ENCODE measurements around the gene DEGS2. TPM values are rescaled to one million over a fixed set of nuclear protein-coding genes. Genes with fewer than 3 reads are reported as not detected.

The DEGS2 gene
- total RNA-seq, 1 donor from 2014 or later = 0.53 TPM

DNA sequence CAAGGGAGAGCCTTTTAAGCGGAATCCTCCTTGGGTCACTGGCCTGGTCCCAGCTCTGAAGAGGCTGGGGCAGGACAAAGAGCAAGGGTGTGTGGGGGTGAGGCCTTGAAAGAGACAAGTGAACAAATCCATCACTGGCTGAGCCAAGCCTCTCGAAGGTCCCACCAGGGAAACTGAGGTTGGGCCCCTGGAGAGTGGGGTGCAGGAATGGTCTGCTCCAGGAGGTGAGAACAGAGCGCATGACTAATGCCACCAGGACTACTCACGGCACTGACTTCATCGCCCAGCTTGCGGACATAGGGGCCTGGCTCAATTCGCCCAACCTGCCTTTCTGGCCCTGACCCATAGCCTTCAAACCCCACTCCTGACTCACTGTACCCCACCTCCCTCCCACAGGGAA, 19.2 kb upstream of the DEGS2 start:
- Histone ChIP-seq H3K36me3 (ENCODE audit: control insufficient read depth, insufficient read depth, low read length) (no peaks in the 10 kb centered on the region), H3K27me3 (ENCODE audit: control insufficient read depth, insufficient read depth, low read length) (peaks cover 2% of the 10 kb centered on the region), H3K4me3 (ENCODE audit: low read depth, low read length) (no peak overlapping the region)
- DNase-seq (ENCODE audit: low read depth) (no peak), FAIRE-seq (no peak)
- TF ChIP-seq, protein P1, sequence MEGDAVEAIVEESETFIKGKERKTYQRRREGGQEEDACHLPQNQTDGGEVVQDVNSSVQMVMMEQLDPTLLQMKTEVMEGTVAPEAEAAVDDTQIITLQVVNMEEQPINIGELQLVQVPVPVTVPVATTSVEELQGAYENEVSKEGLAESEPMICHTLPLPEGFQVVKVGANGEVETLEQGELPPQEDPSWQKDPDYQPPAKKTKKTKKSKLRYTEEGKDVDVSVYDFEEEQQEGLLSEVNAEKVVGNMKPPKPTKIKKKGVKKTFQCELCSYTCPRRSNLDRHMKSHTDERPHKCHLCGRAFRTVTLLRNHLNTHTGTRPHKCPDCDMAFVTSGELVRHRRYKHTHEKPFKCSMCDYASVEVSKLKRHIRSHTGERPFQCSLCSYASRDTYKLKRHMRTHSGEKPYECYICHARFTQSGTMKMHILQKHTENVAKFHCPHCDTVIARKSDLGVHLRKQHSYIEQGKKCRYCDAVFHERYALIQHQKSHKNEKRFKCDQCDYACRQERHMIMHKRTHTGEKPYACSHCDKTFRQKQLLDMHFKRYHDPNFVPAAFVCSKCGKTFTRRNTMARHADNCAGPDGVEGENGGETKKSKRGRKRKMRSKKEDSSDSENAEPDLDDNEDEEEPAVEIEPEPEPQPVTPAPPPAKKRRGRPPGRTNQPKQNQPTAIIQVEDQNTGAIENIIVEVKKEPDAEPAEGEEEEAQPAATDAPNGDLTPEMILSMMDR (IDR thresholded peaks at IDR 0.05; ENCODE audit: insufficient read depth, low read length, severe bottlenecking) = no peak

DNA sequence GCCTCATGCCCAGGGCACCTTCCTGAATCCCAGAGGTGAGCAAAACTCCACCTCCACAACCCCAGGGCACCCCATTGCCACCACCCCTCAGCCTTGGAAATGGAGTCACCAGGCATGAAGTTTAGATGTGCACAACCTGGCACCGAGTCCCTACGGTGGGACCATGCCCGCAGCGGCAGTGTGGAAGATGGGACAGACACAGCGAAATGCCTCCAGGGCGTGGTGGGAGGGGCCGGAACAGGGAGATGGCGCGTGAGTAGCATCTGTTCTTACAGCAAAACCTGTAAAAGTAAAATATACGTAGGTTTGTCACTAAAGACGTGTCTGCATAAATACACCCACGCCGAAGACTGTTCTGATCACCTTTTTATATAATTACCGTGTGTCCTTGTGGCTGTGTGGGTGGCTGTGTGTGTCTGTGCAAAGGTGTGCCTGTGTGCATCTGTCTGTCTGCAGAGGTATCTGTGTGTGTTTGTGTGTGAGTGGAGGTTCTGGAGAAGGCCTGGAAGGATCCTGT, 17.4 kb upstream of the DEGS2 start:
- Histone ChIP-seq H3K36me3 (ENCODE audit: control insufficient read depth, insufficient read depth, low read length) (no peaks in the 10 kb centered on the region), H3K27me3 (ENCODE audit: control insufficient read depth, insufficient read depth, low read length) (peaks cover 2% of the 10 kb centered on the region), H3K4me3 (ENCODE audit: low read depth, low read length) (no peak overlapping the region)
- TF ChIP-seq, protein P1 (IDR thresholded peaks at IDR 0.05; ENCODE audit: insufficient read depth, low read length, severe bottlenecking) = no peak
- DNase-seq (ENCODE audit: low read depth) = no peak
- no peak for FAIRE-seq

DNA sequence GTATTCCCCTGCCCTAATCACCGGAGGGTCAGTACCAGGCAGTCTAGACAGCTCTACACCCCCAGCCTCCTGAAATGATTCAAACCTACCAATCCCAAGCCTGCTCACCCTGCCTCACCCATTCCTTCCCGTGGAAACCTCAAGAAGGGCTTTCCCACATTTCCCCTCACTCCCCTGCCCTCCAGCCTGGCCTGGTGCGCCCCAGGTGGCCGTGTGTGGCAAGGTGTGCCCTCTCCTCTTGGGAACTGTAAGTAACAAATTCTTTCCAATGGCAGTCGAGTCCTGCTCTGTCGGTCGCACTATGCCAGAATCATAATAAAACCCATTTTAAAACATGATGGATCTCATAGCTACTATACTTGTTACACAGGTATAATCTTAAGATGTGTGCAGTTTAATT, 13.9 kb upstream of the DEGS2 start:
- FAIRE-seq (no peak), DNase-seq (ENCODE audit: low read depth) (no peak)
- Histone ChIP-seq H3K27me3 (ENCODE audit: control insufficient read depth, insufficient read depth, low read length) (peaks cover 2% of the 10 kb centered on the region), H3K4me3 (ENCODE audit: low read depth, low read length) (no peak overlapping the region), H3K36me3 (ENCODE audit: control insufficient read depth, insufficient read depth, low read length) (no peaks in the 10 kb centered on the region)
- TF ChIP-seq, protein P1 (IDR thresholded peaks at IDR 0.05; ENCODE audit: insufficient read depth, low read length, severe bottlenecking) = no peak

DNA sequence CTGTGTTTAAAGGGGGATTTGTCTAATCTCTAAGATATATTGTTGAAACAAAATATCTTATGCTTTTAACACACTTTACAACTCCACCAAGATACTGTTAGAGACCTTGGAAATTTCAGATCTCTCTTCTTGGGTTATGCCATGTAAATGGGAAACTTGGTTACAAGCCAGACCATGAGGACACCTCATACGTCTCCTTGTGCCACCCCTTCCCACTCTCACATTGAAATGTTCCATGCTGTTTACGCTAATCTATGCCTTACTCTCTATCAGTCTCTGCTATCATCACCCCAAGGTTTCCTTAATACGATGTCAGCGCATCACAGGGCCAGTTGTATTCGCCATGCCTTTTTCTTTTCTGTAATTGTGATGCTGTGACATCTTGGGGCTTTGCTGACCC, 13.4 kb upstream of the DEGS2 start:
- Histone ChIP-seq H3K36me3 (ENCODE audit: control insufficient read depth, insufficient read depth, low read length) (no peaks in the 10 kb centered on the region), H3K27me3 (ENCODE audit: control insufficient read depth, insufficient read depth, low read length) (peaks cover 2% of the 10 kb centered on the region), H3K4me3 (ENCODE audit: low read depth, low read length) (no peak overlapping the region)
- FAIRE-seq = peak; percentile 64
- TF ChIP-seq, protein P1 (IDR thresholded peaks at IDR 0.05; ENCODE audit: insufficient read depth, low read length, severe bottlenecking) = no peak
- no peak for DNase-seq (ENCODE audit: low read depth)

DNA sequence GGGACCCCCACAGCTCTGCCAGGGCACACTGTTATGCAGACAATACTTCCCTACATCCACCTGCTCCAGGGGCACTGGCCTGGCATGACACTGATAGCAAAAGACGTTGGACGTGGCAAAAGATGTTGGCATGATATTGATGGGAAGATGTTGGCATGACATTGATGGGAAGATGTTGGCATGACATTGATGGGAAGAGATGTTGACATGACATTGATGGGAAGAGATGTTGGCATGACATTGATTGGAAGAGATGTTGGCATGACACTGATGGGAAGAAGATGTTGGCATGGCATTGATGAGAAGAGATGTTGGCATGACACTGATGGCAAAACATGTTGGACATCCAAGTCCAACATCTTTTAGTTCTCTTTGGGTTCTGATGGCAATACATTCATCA, 11.4 kb upstream of the DEGS2 start:
- FAIRE-seq = peak; percentile 66

More for the DNA sequence above, 11.4 kb upstream of the DEGS2 start:
- no peak overlapping the region for H3K4me3 ChIP-seq (ENCODE audit: low read depth, low read length)
- H3K36me3 ChIP-seq (ENCODE audit: control insufficient read depth, insufficient read depth, low read length) = no peaks in the 10 kb centered on the region
- TF ChIP-seq, protein P1 (IDR thresholded peaks at IDR 0.05; ENCODE audit: insufficient read depth, low read length, severe bottlenecking) = no peak
- peaks cover 6% of the 10 kb centered on the region for H3K27me3 ChIP-seq (ENCODE audit: control insufficient read depth, insufficient read depth, low read length)
- DNase-seq (ENCODE audit: low read depth) = no peak

Measured in bronchial epithelial cell (primary cell).